Measurements from ENCODE around the gene MLPH.

DNA sequence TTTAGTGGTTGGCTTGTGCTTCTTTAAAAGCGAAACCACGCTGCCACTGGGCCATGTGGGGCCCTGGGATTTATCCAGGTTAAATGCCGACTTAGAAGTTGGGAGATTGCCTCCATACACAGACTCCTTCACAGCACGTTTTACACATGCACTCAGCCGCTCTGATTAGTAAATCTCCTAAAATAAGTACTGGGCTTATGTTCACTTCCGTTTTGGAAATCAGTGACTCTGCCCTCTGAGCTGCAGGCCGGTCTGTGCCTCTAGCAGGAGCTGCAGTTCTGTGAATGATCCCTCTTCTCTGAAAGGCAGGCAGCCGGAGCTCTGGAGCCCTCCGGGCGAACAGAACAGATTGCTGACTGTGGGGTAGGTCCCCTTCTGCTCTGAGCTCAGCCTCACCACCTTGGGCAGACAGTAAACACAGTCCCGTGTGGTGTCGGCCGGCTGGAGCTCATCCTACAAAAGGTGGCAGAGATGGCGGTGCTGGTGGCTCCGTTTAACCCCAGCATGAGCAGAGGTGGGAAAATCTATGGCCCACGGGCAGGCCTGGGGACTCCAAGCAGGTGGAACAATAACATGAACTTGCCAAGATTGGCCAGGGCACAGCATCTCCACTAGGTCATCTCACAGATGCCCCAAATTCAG lies 113.3 kb downstream of the MLPH start:
- no peak for TF ChIP-seq EZH2 (IDR thresholded peaks at IDR 0.05; ENCODE audit: borderline replicate concordance, insufficient read depth, low read depth, low read length, poor library complexity, severe bottlenecking)
- TF ChIP-seq, protein P1, sequence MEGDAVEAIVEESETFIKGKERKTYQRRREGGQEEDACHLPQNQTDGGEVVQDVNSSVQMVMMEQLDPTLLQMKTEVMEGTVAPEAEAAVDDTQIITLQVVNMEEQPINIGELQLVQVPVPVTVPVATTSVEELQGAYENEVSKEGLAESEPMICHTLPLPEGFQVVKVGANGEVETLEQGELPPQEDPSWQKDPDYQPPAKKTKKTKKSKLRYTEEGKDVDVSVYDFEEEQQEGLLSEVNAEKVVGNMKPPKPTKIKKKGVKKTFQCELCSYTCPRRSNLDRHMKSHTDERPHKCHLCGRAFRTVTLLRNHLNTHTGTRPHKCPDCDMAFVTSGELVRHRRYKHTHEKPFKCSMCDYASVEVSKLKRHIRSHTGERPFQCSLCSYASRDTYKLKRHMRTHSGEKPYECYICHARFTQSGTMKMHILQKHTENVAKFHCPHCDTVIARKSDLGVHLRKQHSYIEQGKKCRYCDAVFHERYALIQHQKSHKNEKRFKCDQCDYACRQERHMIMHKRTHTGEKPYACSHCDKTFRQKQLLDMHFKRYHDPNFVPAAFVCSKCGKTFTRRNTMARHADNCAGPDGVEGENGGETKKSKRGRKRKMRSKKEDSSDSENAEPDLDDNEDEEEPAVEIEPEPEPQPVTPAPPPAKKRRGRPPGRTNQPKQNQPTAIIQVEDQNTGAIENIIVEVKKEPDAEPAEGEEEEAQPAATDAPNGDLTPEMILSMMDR (IDR thresholded peaks at IDR 0.05): no peak

Measured in B cell (primary cell).